IMR-90 (cell line): ENCODE results near the gene C17orf107. TPM values are rescaled to one million over a fixed set of nuclear protein-coding genes. Genes with fewer than 3 reads are reported as not detected.

ENCODE experiments used
- ATAC-seq: fragments of 200-7000 bp; cut with Tn5 transposase; 2 replicates; pipeline ENCODE4 v1.9.1; 2020; ENCODE audit warnings: low read depth, mild to moderate bottlenecking, moderate library complexity
- BruUV-seq: library from RNA; stranded (reverse); fragments of 400-500 nt; replicated peaks from 2 replicates; lab custom pipeline; 2021; lab: Mats Ljungman, UMichigan
- CTCF ChIA-PET: fragments of 300-600 bp; formaldehyde crosslinking; extraction: SDS; loops from one replicate; lab custom pipeline; 2021; ENCODE audit warnings: antibody characterized with exemption; lab: Yijun Ruan, JAX
- POLR2A ChIA-PET: fragments of 300-600 bp; sonication (Branson Sonifier 250); formaldehyde crosslinking; loops from one replicate; lab custom pipeline; 2022; ENCODE audit warnings: antibody characterized with exemption; ENCODE audit not compliant: unreplicated experiment; lab: Charles Lee
- DNase-seq: peaks from one replicate; pipeline ENCODE4 v3.0.0; 2013
- H2AFZ ChIP-seq: replicated peaks from 2 replicates; pipeline ENCODE3; 2013; ENCODE audit warnings: low read length, mild to moderate bottlenecking; ENCODE audit not compliant: poor library complexity
- H2AK5ac ChIP-seq: 2 replicates; pipeline ENCODE4 v1.6.1; 2013; ENCODE audit warnings: low read depth, low read length, inconsistent platforms
- H2AK9ac ChIP-seq: replicated peaks from 2 replicates; pipeline ENCODE3; 2013; ENCODE audit warnings: mild to moderate bottlenecking, low read depth, low read length, moderate library complexity; ENCODE audit not compliant: poor library complexity
- H2BK120ac ChIP-seq: 2 replicates; pipeline ENCODE4 v1.6.1; 2013; ENCODE audit warnings: low read depth, low read length, inconsistent platforms
- H2BK15ac ChIP-seq: 3 replicates; pipeline ENCODE4 v1.6.1; 2013; ENCODE audit warnings: low read depth, low read length, inconsistent platforms
- H2BK20ac ChIP-seq: 2 replicates; pipeline ENCODE4 v1.6.1; 2013; ENCODE audit warnings: low read depth, mild to moderate bottlenecking, inconsistent platforms, low read length, moderate library complexity
- H2BK5ac ChIP-seq: 2 replicates; pipeline ENCODE4 v1.6.1; 2013; ENCODE audit warnings: mild to moderate bottlenecking, low read depth, low read length, inconsistent platforms; ENCODE audit not compliant: poor library complexity, severe bottlenecking
- H3K14ac ChIP-seq: replicated peaks from 2 replicates; pipeline ENCODE4 v1.6.1; 2013; ENCODE audit warnings: low read depth, low read length, inconsistent platforms
- H3K18ac ChIP-seq: 2 replicates; pipeline ENCODE4 v1.6.1; 2013; ENCODE audit warnings: low read depth, low read length, control low read depth
- H3K23ac ChIP-seq: 2 replicates; pipeline ENCODE4 v1.6.1; 2013; ENCODE audit warnings: low read depth, low read length, inconsistent platforms
- H3K27ac ChIP-seq: 2 replicates; pipeline ENCODE4 v1.5.1; 2013; ENCODE audit warnings: mild to moderate bottlenecking, control low read depth, low read length; ENCODE audit not compliant: insufficient read depth
- H3K27me3 ChIP-seq: 2 replicates; pipeline ENCODE4 v1.6.1; 2013; ENCODE audit warnings: low read length; ENCODE audit not compliant: control insufficient read depth, insufficient read depth
- H3K36me3 ChIP-seq: 2 replicates; pipeline ENCODE4 v1.6.1; 2013; ENCODE audit warnings: low read length, mixed read lengths; ENCODE audit not compliant: control insufficient read depth, insufficient read depth
- H3K4ac ChIP-seq: 2 replicates; pipeline ENCODE4 v1.6.1; 2013; ENCODE audit warnings: low read depth, low read length, inconsistent platforms
- H3K4me1 ChIP-seq: 2 replicates; pipeline ENCODE4 v1.6.1; 2013; ENCODE audit warnings: low read length, mixed read lengths; ENCODE audit not compliant: control insufficient read depth, insufficient read depth
- H3K4me2 ChIP-seq: 2 replicates; pipeline ENCODE4 v1.6.1; 2013; ENCODE audit warnings: low read depth, mild to moderate bottlenecking, control low read depth, low read length, moderate library complexity
- H3K4me3 ChIP-seq: 2 replicates; pipeline ENCODE4 v1.5.1; 2013; ENCODE audit warnings: low read depth, mild to moderate bottlenecking, control low read depth, low read length, moderate library complexity; ENCODE audit not compliant: insufficient read depth
- H3K56ac ChIP-seq: 2 replicates; pipeline ENCODE4 v1.6.1; 2013; ENCODE audit warnings: low read length, inconsistent platforms; ENCODE audit not compliant: insufficient read depth; ENCODE audit errors: extremely low read depth
- H3K79me1 ChIP-seq, 2 experiments: 2 replicates each; pipeline ENCODE4 v1.6.1; 2013; ENCODE audit warnings: low read length in 2 of 2, inconsistent platforms in 1 of 2, low read depth in 1 of 2
- H3K9ac ChIP-seq: 2 replicates; pipeline ENCODE4 v1.6.1; 2013; ENCODE audit warnings: low read depth, low read length, control low read depth
- H3K9me1 ChIP-seq: 2 replicates; pipeline ENCODE4 v1.6.1; 2013; ENCODE audit warnings: low read length, inconsistent platforms; ENCODE audit not compliant: insufficient read depth
- H3K9me3 ChIP-seq: 2 replicates; pipeline ENCODE4 v1.6.1; 2013; ENCODE audit warnings: low read length; ENCODE audit not compliant: control insufficient read depth, insufficient read depth
- H4K20me1 ChIP-seq: 2 replicates; pipeline ENCODE4 v1.6.1; 2013; ENCODE audit warnings: low read length, inconsistent platforms; ENCODE audit not compliant: insufficient read depth
- H4K5ac ChIP-seq: 2 replicates; pipeline ENCODE4 v1.6.1; 2013; ENCODE audit warnings: mild to moderate bottlenecking, low read depth, low read length, control low read depth
- H4K8ac ChIP-seq, 2 experiments: 2 replicates each; pipeline ENCODE4 v1.6.1; 2013; ENCODE audit warnings: low read depth in 2 of 2, low read length in 2 of 2, control low read depth in 1 of 2, inconsistent platforms in 1 of 2
- H4K91ac ChIP-seq: 2 replicates; pipeline ENCODE4 v1.6.1; 2013; ENCODE audit warnings: low read depth, low read length, inconsistent platforms; ENCODE audit not compliant: insufficient read depth
- CHD1 ChIP-seq: IDR thresholded peaks from 2 replicates; pipeline ENCODE4 v1.6.1; 2012; ENCODE audit warnings: low read depth, low read length, improper control_type of control experiment
- CTCF ChIP-seq: conservative IDR thresholded peaks from 2 replicates; pipeline ENCODE4 v1.5.1; 2012; ENCODE audit warnings: mild to moderate bottlenecking, low read depth, low read length, improper control_type of control experiment
- ELK1 ChIP-seq: fragments of 150-350 bp; IDR thresholded peaks from 2 replicates; pipeline ENCODE4 v1.6.1; 2016; ENCODE audit warnings: low read depth, mild to moderate bottlenecking, low read length, moderate library complexity, borderline replicate concordance
- FOS ChIP-seq: fragments of 150-350 bp; IDR thresholded peaks from 2 replicates; pipeline ENCODE4 v1.6.1; 2016; ENCODE audit warnings: low read depth, low read length
- MXI1 ChIP-seq: IDR thresholded peaks from 2 replicates; pipeline ENCODE4 v1.6.1; 2012; ENCODE audit warnings: low read depth, mild to moderate bottlenecking, low read length, moderate library complexity, borderline replicate concordance
- NFE2L2 ChIP-seq: fragments of 150-350 bp; IDR thresholded peaks from 2 replicates; pipeline ENCODE4 v1.6.1; 2016; ENCODE audit warnings: low read depth, mild to moderate bottlenecking, low read length
- POLR2A ChIP-seq: IDR thresholded peaks from 2 replicates; pipeline ENCODE4 v1.6.1; 2012; ENCODE audit warnings: mild to moderate bottlenecking, low read depth, low read length
- RAD21 ChIP-seq: IDR thresholded peaks from 2 replicates; pipeline ENCODE4 v1.6.1; 2012; ENCODE audit warnings: low read length, improper control_type of control experiment
- RCOR1 ChIP-seq: IDR thresholded peaks from 2 replicates; pipeline ENCODE4 v1.6.1; 2012; ENCODE audit warnings: mild to moderate bottlenecking, low read length, improper control_type of control experiment; ENCODE audit not compliant: insufficient replicate concordance
- SMC3 ChIP-seq: fragments of 150-350 bp; IDR thresholded peaks from 2 replicates; pipeline ENCODE4 v1.6.1; 2016; ENCODE audit warnings: low read depth, mild to moderate bottlenecking, antibody characterized with exemption, low read length, moderate library complexity
- WGBS, 2 experiments: methylation state at CpG; one replicate each; pipeline versions ENCODE4 v1.1.5 to v1.1.7; 2013; ENCODE audit warnings: missing lambda C conversion rate in 2 of 2; ENCODE audit not compliant: insufficient read length in 1 of 2; ENCODE audit errors: extremely low coverage in 2 of 2; 5-methylcytosine and 5-hydroxymethylcytosine counted together
- dilution Hi-C: fragments of 300-500 bp; cut with HindIII; formaldehyde crosslinking; loops from one replicate; pipeline ENCODE4 v1.14.3; 2018; ENCODE audit warnings: low sequenced_read_pairs; ENCODE audit not compliant: unreplicated experiment
- in situ Hi-C: fragments of 300-500 bp; cut with MboI; formaldehyde crosslinking; loops from 3 replicates; pipeline ENCODE4 v1.14.3; 2019; ENCODE audit warnings: low sequenced_read_pairs, inconsistent platforms, mixed read lengths
- intact Hi-C: fragments of 100-400 bp; cut with micrococcal nuclease; formaldehyde crosslinking; loops from 2 replicates; pipeline ENCODE4 v1.10.0; 2022
- polyA plus RNA-seq, 3 experiments: library from polyadenylated mRNA; depleted of rRNA; stranded (reverse); fragments of >200 nt; gene quantifications; 2 replicates each; pipeline ENCODE4 v1.2.3, GENCODE V29; 2012; ENCODE audit warnings: low replicate concordance in 1 of 3
- total RNA-seq: library from RNA; depleted of rRNA; stranded (reverse); fragments of >200 nt; gene quantifications from 2 replicates; pipeline ENCODE4 v1.2.3, GENCODE V29; 2012

Gene C17orf107
- total and polyA plus RNA-seq, 2 of the 4 experiments (the other 2 are of a cell fraction): 0.54 to 0.82 TPM

- no peak for TF ChIP-seq CTCF
Observed at GRCh38 chr17:4946312-4946976, 47.1 kb downstream of the C17orf107 start (continued).

GRCh38 chr17:4947010-4947410, 47.7 kb downstream of the C17orf107 start:
- H4K20me1 ChIP-seq: peaks cover 64% of the 10 kb centered on the region
- H2BK5ac ChIP-seq: peak overlapping the region; percentile 98
- H3K4me2 ChIP-seq: peak overlapping the region; percentile 78
- H3K79me1 ChIP-seq: peaks cover 14 to 51% of the 10 kb centered on the region in 2 experiments; a peak in 3 of 4 replicates
- WGBS, 2 experiments: 0% methylated on average over 2 of the region's 7 CpGs; no CpG with 5 or more reads in 1 of the 2 experiments
- peak overlapping the region; percentile 94 for H3K56ac ChIP-seq
- peak overlapping the region; percentile 80 to 95 for H4K8ac ChIP-seq
- peak overlapping the region; percentile 49; the same call in 1 of the 2 replicates for H2BK120ac ChIP-seq
- H3K27me3 ChIP-seq: no peaks in the 10 kb centered on the region
- peak overlapping the region; percentile 85 for H3K4ac ChIP-seq
- CTCF ChIA-PET: no interaction called here
- in situ Hi-C loops: no loop called here
- peaks cover 25% of the 10 kb centered on the region for H3K4me1 ChIP-seq
- peak overlapping the region; percentile 39; the same call in 1 of the 2 replicates for H3K18ac ChIP-seq
- peak overlapping the region; percentile 98 for H3K4me3 ChIP-seq
- peak overlapping the region; percentile 97 for H3K9ac ChIP-seq
- BruUV-seq: no TSS peak
- peak overlapping the region; percentile 96 for H3K27ac ChIP-seq
- DNase-seq: no peak
- dilution Hi-C loops: no loop called here
- peak overlapping the region; percentile 81 for H3K23ac ChIP-seq
- H4K91ac ChIP-seq: peak overlapping the region; percentile 21; the same call in 1 of the 2 replicates
- H3K9me1 ChIP-seq: peaks cover 19% of the 10 kb centered on the region; the same call in 1 of the 2 replicates
- H2AK9ac ChIP-seq: peak overlapping the region; percentile 95
- ATAC-seq: no peak
- H2AFZ ChIP-seq: no peak overlapping the region
- H2AK5ac ChIP-seq: peak overlapping the region; percentile 47
- H3K14ac ChIP-seq: peak overlapping the region; percentile 95
- intact Hi-C loops: no loop called here
- H2BK15ac ChIP-seq: peak overlapping the region; percentile 25; the same call in 1 of the 3 replicates
- POLR2A ChIA-PET: interaction anchor here (0.6 to 3.5 kb wide), 2 partner anchors 20 to 70 kb away, joined by 3 to 19 read pairs; partner anchors contain the start of gene SPAG7
- H2BK20ac ChIP-seq: no peak overlapping the region
- no peaks in the 10 kb centered on the region for H3K9me3 ChIP-seq
- peak overlapping the region; percentile 28 for H4K5ac ChIP-seq
- peaks cover 41% of the 10 kb centered on the region for H3K36me3 ChIP-seq
- TF ChIP-seq RCOR1 (no peak), NFE2L2 (no peak), SMC3 (no peak), RAD21 (no peak), FOS (no peak), MXI1 (no peak), ELK1 (no peak; the same call in 1 of the 2 replicates), POLR2A (no peak), CHD1 (no peak), CTCF (no peak)
